ENCODE results near the gene SEZ6L. TPM values are rescaled to one million over a fixed set of nuclear protein-coding genes. Genes with fewer than 3 reads are reported as not detected.

SEZ6L gene
- total RNA-seq, 4 donors from 2014 or later, result 0.19 to 0.52 (median 0.22) TPM; not detected in 1

- TF ChIP-seq CTCF (IDR thresholded peaks at IDR 0.05) (no peak), POLR2A (IDR thresholded peaks at IDR 0.05) (no peak)
- 15 to 24% methylated on average over 3 of the region's 3 CpGs for WGBS, 2 donors
- no peak overlapping the region for H3K4me3 ChIP-seq (ENCODE audit: low read depth, poor library complexity, severe bottlenecking)
- intact Hi-C loops (cut with DNase I; ENCODE audit: low total_unique reads), result no loop called here
- DNase-seq (ENCODE audit: low spot score in 2 of 2), result no peak
These were observed 13.5 kb downstream of the SEZ6L start for GRCh38 chr22:26182723-26183122.

GRCh38 chr22:26185190-26185589 is 15.9 kb downstream of the SEZ6L start:
- DNase-seq (ENCODE audit: low spot score in 2 of 2), result no peak
- H3K4me3 ChIP-seq (ENCODE audit: low read depth, poor library complexity, severe bottlenecking), result no peak overlapping the region
- WGBS, 2 donors, result 86 to 88% methylated on average over 2 of the region's 2 CpGs
- TF ChIP-seq CTCF (IDR thresholded peaks at IDR 0.05), result no peak
- TF ChIP-seq POLR2A (IDR thresholded peaks at IDR 0.05), result no peak
- intact Hi-C loops (cut with DNase I; ENCODE audit: low total_unique reads), result no loop called here

GRCh38 chr22:26188341-26188740 is 19.1 kb downstream of the SEZ6L start:
- TF ChIP-seq CTCF (IDR thresholded peaks at IDR 0.05), result no peak
- no peak for TF ChIP-seq POLR2A (IDR thresholded peaks at IDR 0.05)
- intact Hi-C loops (cut with DNase I; ENCODE audit: low total_unique reads), result no loop called here
- H3K4me3 ChIP-seq (ENCODE audit: low read depth, poor library complexity, severe bottlenecking), result no peak overlapping the region
- no peak for DNase-seq (ENCODE audit: low spot score in 2 of 2)
- WGBS, 2 donors, result 68 to 69% methylated on average over 4 of the region's 4 CpGs

GRCh38 chr22:26194313-26194712 is 25.1 kb downstream of the SEZ6L start:
- DNase-seq (ENCODE audit: low spot score in 2 of 2), result no peak
- 62 to 75% methylated on average over 3 of the region's 3 CpGs for WGBS, 2 donors
- no peak overlapping the region for H3K4me3 ChIP-seq (ENCODE audit: low read depth, poor library complexity, severe bottlenecking)
- no peak for TF ChIP-seq CTCF (IDR thresholded peaks at IDR 0.05)
- no peak for TF ChIP-seq POLR2A (IDR thresholded peaks at IDR 0.05)
- intact Hi-C loops (cut with DNase I; ENCODE audit: low total_unique reads), result no loop called here

GRCh38 chr22:26194877-26195276 is 25.6 kb downstream of the SEZ6L start:
- WGBS, 2 donors, result 56 to 60% methylated on average over 2 of the region's 2 CpGs
- no peak overlapping the region for H3K4me3 ChIP-seq (ENCODE audit: low read depth, poor library complexity, severe bottlenecking)
- TF ChIP-seq POLR2A (IDR thresholded peaks at IDR 0.05), result no peak
- TF ChIP-seq CTCF (IDR thresholded peaks at IDR 0.05), result no peak
- intact Hi-C loops (cut with DNase I; ENCODE audit: low total_unique reads), result no loop called here
- DNase-seq (ENCODE audit: low spot score in 2 of 2), result peak in 1 of 2 donors; percentile 15

- WGBS, 2 donors, result 70 to 74% methylated on average over 3 of the region's 3 CpGs
- no peak overlapping the region for H3K4me3 ChIP-seq (ENCODE audit: low read depth, poor library complexity, severe bottlenecking)
- intact Hi-C loops (cut with DNase I; ENCODE audit: low total_unique reads), result no loop called here
These were observed 27.4 kb downstream of the SEZ6L start for GRCh38 chr22:26196657-26197056.

More at GRCh38 chr22:26196657-26197056, 27.4 kb downstream of the SEZ6L start:
- TF ChIP-seq CTCF (IDR thresholded peaks at IDR 0.05) (no peak), POLR2A (IDR thresholded peaks at IDR 0.05) (no peak)
- no peak for DNase-seq (ENCODE audit: low spot score in 2 of 2)

Data from lower leg skin (tissue), 4 donors.